GM18520 (cell line): ENCODE results near the gene ATP8B3.

Experiments used
- ATAC-seq: cut with Tn5 transposase; IDR thresholded peaks from one replicate; pipeline ENCODE4 v1.9.1; 2021; ENCODE audit not compliant: unreplicated experiment

The ATP8B3 gene

DNA sequence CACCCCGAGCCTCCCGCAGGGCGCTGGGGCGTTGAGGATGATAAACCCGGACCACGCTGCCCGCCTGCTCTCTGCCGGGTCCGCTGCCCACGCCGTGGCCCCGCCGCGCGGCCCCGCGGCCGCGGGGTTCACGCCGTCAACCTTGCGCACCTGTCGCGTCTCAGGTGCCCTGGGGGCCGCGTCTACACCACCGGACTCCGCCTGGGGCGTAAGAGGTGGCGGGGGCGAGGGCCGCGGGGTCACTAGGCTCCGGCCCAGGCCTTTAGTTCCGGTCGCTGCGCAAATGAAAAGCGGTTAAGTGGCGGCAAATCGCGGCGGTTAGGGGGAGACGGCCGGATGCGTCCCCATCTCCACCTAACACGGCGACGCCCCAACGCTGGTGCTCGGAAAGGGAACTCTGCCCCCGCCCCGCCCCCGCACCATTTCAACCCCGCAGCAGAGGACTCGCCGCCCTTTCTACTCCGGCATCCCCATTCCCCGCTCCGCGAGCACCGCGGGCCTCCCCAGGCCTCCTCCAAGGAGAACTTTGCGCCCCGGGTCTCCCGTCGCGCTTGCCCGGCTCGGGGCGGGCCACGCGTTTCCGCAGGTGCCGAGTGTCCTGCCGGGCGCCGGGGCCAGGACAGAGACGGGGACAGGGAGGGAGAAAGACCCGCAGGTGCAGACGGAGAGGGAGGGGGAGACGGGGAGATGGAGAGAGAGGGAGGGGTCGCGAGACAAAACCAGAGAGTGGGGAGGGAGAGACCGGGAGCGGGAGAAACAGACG is 54.4 kb downstream of the ATP8B3 start:
- no peak for ATAC-seq

- no peak for ATAC-seq
These were observed 55.2 kb downstream of the ATP8B3 start for GRCh38 chr19:1756705-1757465.

- ATAC-seq = no peak
These were observed 55.8 kb downstream of the ATP8B3 start for GRCh38 chr19:1756264-1756663.

- no peak for ATAC-seq
These were observed 56.5 kb downstream of the ATP8B3 start for GRCh38 chr19:1755467-1756171.

- no peak for ATAC-seq
These were observed 57.2 kb downstream of the ATP8B3 start for GRCh38 chr19:1754636-1755466.

- ATAC-seq = no peak
These were observed 57.9 kb downstream of the ATP8B3 start for GRCh38 chr19:1754018-1754635.

GRCh38 chr19:1752757-1753728 is 59.0 kb downstream of the ATP8B3 start, which contains the start of gene ONECUT3:
ONECUT3 (plus strand) TSS chr19:1753506; CDS start chr19:1753663, 157 bp downstream.
- ATAC-seq = no peak

DNA sequence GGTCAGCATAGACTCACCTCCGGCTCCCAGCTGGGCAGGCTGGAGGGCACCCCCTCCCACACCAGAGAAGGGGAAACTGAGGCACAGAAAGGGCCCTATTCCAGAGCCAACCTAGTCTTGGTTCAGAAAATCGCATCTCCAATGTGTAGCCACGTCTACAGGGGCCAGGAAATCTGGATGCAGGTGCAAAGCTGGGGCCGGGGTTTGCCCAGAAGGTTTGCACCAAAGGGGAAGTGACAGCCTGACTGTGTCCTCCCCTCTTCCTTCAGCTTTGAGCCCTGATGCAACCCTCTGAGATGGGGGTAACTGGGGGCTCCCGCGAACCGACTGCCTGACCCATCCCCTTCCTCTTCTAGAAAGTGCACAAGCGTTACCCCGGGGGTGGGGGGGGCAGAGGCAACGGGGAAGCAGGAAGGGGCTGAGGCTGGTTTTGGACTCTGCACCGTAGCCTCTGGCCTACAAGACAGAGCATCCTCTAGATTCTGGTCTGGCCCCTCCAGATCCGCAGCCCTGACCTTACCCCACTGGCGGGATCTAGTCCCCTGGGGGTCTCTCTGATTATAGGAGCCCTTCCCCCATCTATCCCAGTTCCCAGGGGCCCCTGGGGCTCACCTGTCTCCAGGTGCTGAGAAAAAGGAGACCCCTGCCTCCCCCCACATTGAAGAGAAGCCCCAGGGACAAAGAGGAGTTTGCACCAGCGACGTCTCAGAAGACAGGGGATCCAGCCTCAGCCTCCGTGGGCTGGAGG is 59.9 kb downstream of the ATP8B3 start:
- ATAC-seq = no peak

DNA sequence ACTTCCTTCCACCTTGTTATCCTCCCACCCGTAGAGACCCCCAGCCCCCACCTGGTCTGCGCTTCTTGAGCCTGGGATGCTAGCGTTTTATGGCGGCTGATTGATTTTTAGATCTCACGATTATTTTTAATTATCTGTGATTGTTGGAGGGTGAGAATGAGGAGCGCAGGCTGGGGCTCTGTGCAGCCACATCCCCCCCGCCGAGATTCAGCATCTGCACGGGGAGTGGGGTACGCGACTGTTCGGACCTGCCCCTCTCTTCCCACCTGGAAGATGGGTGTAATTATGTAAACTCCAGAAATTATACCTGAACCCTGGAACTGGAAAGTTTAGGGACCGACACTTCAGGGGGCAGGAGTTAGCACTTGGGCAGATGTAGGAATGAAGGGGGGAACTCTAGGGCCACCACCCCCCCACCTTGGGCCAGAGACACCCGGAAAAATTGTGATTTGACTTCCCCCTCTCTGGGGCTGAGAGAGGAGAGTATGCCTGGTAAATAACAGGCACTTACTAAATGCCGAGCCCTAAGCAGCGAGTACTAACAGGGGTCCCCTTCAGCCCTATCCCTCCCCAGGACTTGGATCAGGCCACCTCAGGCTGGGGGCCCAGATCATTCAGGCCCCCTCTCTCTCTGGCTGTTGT is 60.6 kb downstream of the ATP8B3 start:
- ATAC-seq = no peak

DNA sequence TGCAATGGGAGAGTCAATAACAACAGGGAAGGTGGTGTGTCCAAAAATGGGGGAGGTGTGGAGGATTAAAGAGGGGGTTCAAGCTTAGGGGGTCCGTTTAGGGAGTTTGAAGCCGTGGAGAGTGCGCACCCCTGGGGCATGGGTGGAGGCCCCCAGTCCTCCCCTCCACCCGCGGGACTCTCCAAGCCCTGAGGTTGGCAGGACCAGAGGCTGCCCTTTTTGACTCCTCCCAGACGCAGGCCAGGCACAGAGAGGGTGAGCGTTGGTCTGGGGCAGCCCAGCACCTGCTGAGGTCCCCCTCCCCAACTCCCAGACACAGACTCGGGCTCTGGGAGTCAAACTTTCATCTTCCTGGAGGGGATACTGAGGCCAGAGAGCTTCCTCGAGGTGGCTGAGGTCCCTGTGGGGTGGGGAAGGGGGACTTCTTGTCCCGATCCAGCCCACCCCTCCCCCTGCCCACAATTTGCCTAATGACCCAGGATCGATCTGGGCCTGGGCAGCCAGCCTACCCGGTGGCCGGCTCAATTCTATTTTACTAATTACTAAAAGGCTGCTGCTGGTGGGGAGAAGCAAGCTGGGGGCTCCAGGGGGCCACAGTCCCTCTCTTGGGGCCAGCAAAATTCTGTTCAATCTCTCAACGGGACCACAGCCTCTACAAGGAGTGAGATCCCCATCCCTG is 61.6 kb downstream of the ATP8B3 start:
- ATAC-seq = no peak

DNA sequence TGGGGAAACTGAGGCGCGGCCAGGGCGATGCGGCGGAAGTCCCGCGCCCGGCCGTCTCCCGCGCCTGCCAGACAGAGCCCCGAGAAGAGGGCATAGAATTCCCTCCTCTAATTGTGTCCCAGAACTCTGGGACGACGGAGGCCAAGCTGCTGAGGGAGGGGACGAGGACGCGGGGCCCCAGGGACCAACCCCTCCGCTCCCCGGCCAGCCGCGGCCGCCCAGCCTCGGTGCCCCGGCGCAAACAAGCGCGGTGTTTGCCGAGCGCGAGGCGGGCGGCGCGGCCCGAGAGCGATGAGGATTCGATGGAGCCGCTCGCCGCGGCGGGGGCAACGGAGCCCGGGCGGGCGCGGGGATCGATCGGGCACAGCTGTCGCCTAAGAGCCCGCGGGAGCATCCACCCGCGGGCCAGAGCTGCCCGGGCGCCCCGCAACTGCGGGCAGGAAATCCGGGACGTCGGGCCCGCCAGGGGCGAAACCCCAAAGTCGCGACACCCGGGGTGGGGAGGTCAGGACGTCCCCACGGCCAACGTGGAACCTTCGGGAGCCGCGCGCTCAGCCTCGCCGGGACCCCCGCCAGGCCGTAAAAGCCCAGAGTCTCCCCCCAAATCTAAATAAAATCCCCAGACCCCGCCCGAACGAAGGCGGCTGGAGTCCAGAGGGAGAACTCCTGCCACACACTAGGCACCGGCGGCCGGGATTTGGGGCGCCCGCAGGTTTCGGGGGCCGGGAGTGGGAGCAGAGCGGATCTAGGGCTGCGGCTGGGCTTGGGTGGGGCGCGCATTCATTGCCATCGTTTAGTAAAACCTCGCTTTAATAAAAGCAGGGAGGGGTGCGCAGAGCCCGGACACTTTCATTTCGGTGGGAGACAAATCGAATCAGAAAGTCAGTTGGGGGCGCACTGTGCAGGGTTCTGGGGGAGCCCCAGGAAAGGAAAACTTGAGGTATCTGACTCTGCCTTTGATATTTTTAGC is 62.4 kb downstream of the ATP8B3 start:
- ATAC-seq = no peak

DNA sequence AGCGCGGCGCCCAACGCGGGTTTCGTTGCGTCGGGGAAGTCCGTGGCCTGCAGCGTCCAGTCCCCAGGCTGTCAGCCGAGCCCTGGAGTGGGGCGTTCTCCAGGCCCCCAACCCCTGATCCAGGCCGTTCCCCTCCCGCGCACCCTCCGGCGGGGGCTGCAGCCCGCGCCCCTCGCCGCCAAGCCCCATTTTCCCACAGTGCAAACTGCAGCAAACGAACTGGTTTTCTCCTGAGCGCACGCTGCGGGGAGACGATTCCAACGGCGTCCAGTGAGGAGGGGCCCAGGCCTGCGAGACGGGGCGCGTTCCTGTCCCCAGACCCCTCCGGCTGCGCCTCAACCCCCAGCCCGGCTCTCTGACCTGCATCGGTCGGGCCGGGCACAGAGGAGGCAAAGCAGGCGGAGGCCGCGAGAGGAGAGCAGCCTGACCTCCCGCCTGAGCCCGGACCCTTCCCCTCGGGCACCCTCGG is 63.2 kb downstream of the ATP8B3 start:
- ATAC-seq = no peak

GRCh38 chr19:1748115-1748872 is 63.8 kb downstream of the ATP8B3 start:
- no peak for ATAC-seq

GRCh38 chr19:1747285-1748114 is 64.6 kb downstream of the ATP8B3 start:
- ATAC-seq = no peak
